A549 (cell line): ENCODE results near the gene ALCAM. TPM values are rescaled to one million over a fixed set of nuclear protein-coding genes. Genes with fewer than 3 reads are reported as not detected.

Experiments used
- ATAC-seq, 2 experiments: fragments of 200-7000 bp in 1 of 2; fragments of >200 bp in 1 of 2; cut with Nextera tagmentation in 1 of 2; cut with Tn5 transposase in 1 of 2; 3 replicates each; pipeline versions ENCODE4 v1.8.0 to v1.9.1; 2018 to 2020; ENCODE audit warnings: mild to moderate bottlenecking in 1 of 2, moderate library complexity in 1 of 2
- CTCF ChIA-PET: fragments of 300-600 bp; sonication (Branson Sonifier 250); formaldehyde crosslinking; extraction: SDS; loops from one replicate; lab custom pipeline; 2021; ENCODE audit warnings: antibody characterized with exemption, inconsistent platforms; lab: Yijun Ruan, JAX
- POLR2A ChIA-PET: fragments of 350-600 bp; formaldehyde crosslinking; extraction: SDS; loops from one replicate; lab custom pipeline; 2021; ENCODE audit warnings: antibody characterized with exemption, inconsistent platforms; lab: Yijun Ruan, JAX
- DNase-seq, 2 experiments: peaks; one replicate each; pipeline versions ENCODE4 v3.0.0 to v3.0.0-alpha.2; 2011 to 2016; ENCODE audit warnings: low read depth in 1 of 2, low spot score in 1 of 2
- FAIRE-seq: peaks from 2 replicates; lab custom pipeline; 2011; peaks lifted over from hg19 to GRCh38; lab: Jason Lieb, UNC
- H3K27ac ChIP-seq, 2 experiments: fragments of >200 bp; sonication (Bioruptor Twin); formaldehyde crosslinking; 3 replicates each; pipeline ENCODE4 v1.5.1; 2016 to 2017
- H3K4me1 ChIP-seq: fragments of >200 bp; sonication (Bioruptor Twin); formaldehyde crosslinking; 3 replicates; pipeline ENCODE4 v1.6.1; 2016
- H3K4me2 ChIP-seq: fragments of >200 bp; sonication (Bioruptor Twin); formaldehyde crosslinking; 3 replicates; pipeline ENCODE4 v1.6.1; 2016
- H3K4me3 ChIP-seq: fragments of >200 bp; sonication (Bioruptor Twin); formaldehyde crosslinking; 3 replicates; pipeline ENCODE4 v1.5.1; 2016
- H3K9me3 ChIP-seq: fragments of >200 bp; sonication (Bioruptor Twin); formaldehyde crosslinking; 3 replicates; pipeline ENCODE4 v1.6.1; 2016
- EHF ChIP-seq: fragments of 250-450 bp; sonication (Bioruptor Pico); IDR thresholded peaks from 2 replicates; pipeline ENCODE4 v1.5.0; 2020; ENCODE audit warnings: mild to moderate bottlenecking
- GATA3 ChIP-seq: IDR thresholded peaks from 2 replicates; pipeline ENCODE4 v1.6.1; 2012; ENCODE audit warnings: borderline replicate concordance
- HOXB13 ChIP-seq: fragments of 250-450 bp; sonication (Bioruptor Pico); IDR thresholded peaks from 2 replicates; pipeline ENCODE4 v1.5.0; 2020; ENCODE audit warnings: low read depth, mild to moderate bottlenecking, moderate library complexity
- HOXB5 ChIP-seq: fragments of 250-450 bp; sonication (Bioruptor Pico); IDR thresholded peaks from 2 replicates; pipeline ENCODE4 v1.5.0; 2020; ENCODE audit warnings: mild to moderate bottlenecking, moderate library complexity
- JUN ChIP-seq, 2 experiments: fragments of >200 bp; sonication (Bioruptor Twin); formaldehyde crosslinking; IDR thresholded peaks; 2 replicates in 1 of 2; 3 replicates in 1 of 2; pipeline ENCODE4 v1.6.1; 2016 to 2017
- JUNB ChIP-seq: fragments of >200 bp; sonication (Bioruptor Twin); formaldehyde crosslinking; IDR thresholded peaks from 2 replicates; pipeline ENCODE4 v1.6.1; 2016
- KDM5A ChIP-seq: fragments of 200-600 bp; sonication (generic); IDR thresholded peaks from 2 replicates; pipeline ENCODE4 v1.6.1; 2016; ENCODE audit warnings: antibody characterized with exemption, mild to moderate bottlenecking
- MAFK ChIP-seq: fragments of 450-650 bp; IDR thresholded peaks from 2 replicates; pipeline ENCODE4 v1.6.1; 2014; ENCODE audit not compliant: partially characterized antibody
- MAZ ChIP-seq: fragments of 150-350 bp; IDR thresholded peaks from 2 replicates; pipeline ENCODE4 v1.6.1; 2014; ENCODE audit warnings: antibody characterized with exemption, low read depth, low read length, borderline replicate concordance
- MYC ChIP-seq: IDR thresholded peaks from 2 replicates; pipeline ENCODE4 v1.6.1; 2012; ENCODE audit warnings: mild to moderate bottlenecking, inconsistent platforms, low read length, improper control_type of control experiment, borderline replicate concordance
- NFE2L2 ChIP-seq: fragments of 150-350 bp; conservative IDR thresholded peaks from 2 replicates; pipeline ENCODE4 v1.6.1; 2014; ENCODE audit warnings: low read length
- NR3C1 ChIP-seq: fragments of >200 bp; sonication (Bioruptor Twin); formaldehyde crosslinking; IDR thresholded peaks from 3 replicates; pipeline ENCODE4 v1.6.1; 2017
- POLR2AphosphoS2 ChIP-seq: conservative IDR thresholded peaks from 2 replicates; pipeline ENCODE4 v1.6.1; 2012; ENCODE audit warnings: low read length, improper control_type of control experiment, inconsistent platforms
- RARB ChIP-seq: fragments of 250-450 bp; sonication (Bioruptor Pico); IDR thresholded peaks from 2 replicates; pipeline ENCODE4 v1.8.0; 2021; ENCODE audit warnings: mild to moderate bottlenecking, moderate library complexity
- RCOR1 ChIP-seq: fragments of 150-350 bp; IDR thresholded peaks from 2 replicates; pipeline ENCODE4 v1.6.1; 2014; ENCODE audit warnings: antibody characterized with exemption, low read length, low read depth
- SMC3 ChIP-seq: fragments of >200 bp; sonication (Bioruptor Twin); formaldehyde crosslinking; IDR thresholded peaks from 3 replicates; pipeline ENCODE4 v1.6.1; 2018; ENCODE audit warnings: inconsistent platforms
- SREBF2 ChIP-seq: fragments of 450-650 bp; IDR thresholded peaks from 2 replicates; pipeline ENCODE4 v1.6.1; 2014; ENCODE audit warnings: mild to moderate bottlenecking, moderate library complexity
- TFCP2L1 ChIP-seq: fragments of 250-450 bp; sonication (Bioruptor Pico); IDR thresholded peaks from 2 replicates; pipeline ENCODE4 v1.5.0; 2021; ENCODE audit warnings: mild to moderate bottlenecking
- TP53 ChIP-seq: fragments of 250-450 bp; sonication (Bioruptor Pico); IDR thresholded peaks from 2 replicates; pipeline ENCODE4 v1.5.0; 2021; ENCODE audit warnings: mild to moderate bottlenecking, moderate library complexity
- ZC3H11A ChIP-seq: fragments of 450-650 bp; IDR thresholded peaks from 2 replicates; pipeline ENCODE4 v1.6.1; 2014; ENCODE audit warnings: antibody characterized with exemption, mild to moderate bottlenecking
- ZSCAN20 ChIP-seq: fragments of 250-450 bp; sonication (Bioruptor Pico); IDR thresholded peaks from 2 replicates; pipeline ENCODE4 v1.8.0; 2022; ENCODE audit warnings: mild to moderate bottlenecking, moderate library complexity
- WGBS: methylation state at CpG from one replicate; pipeline ENCODE4 v1.1.6; 2017; ENCODE audit errors: missing lambda C conversion rate; 5-methylcytosine and 5-hydroxymethylcytosine counted together
- polyA plus RNA-seq, 4 experiments: library from polyadenylated mRNA; depleted of rRNA in 3 of 4; stranded (reverse); fragments of >200 nt; fragmentation: RNase III in 1 of 4; extraction: RNeasy Plus Mini Kit Qiagen cat#74134 plus additional on column Dnase treatment in 1 of 4; gene quantifications; 2 replicates in 3 of 4; 3 replicates in 1 of 4; pipeline ENCODE4 v1.2.3, GENCODE V29; 2011 to 2017
- TF ChIP-seq, protein P1 (sequence below): fragments of 450-650 bp; IDR thresholded peaks from 2 replicates; pipeline ENCODE4 v1.6.1; 2014; ENCODE audit warnings: antibody characterized with exemption
- TF ChIP-seq, protein P2 (sequence below): IDR thresholded peaks from 2 replicates; pipeline ENCODE4 v1.6.1; 2012
- TF ChIP-seq, protein P3 (sequence below): IDR thresholded peaks from 2 replicates; pipeline ENCODE4 v1.6.1; 2012

Gene ALCAM
- polyA plus RNA-seq, 2 of the 4 experiments (the other 2 are of a cell fraction) = 57.1 to 145 TPM

DNA sequence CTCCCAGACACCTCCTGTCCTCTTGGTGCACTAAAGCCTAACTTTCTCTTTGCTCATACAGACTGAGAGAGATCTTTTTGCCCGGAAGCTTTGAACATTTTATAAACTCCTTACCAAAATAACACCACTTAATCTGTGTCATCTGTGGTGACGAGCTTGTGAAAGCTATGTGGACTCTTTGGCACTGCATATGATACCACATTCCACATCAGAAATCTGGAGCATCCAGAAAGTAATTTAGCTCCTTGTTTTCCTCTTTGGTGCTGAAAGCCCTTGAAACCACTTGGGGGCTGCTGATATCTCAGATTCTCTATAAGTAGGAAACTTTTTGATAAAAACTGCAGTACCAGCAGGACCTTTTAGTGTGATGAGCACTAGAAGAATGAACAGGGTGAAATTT is 128.3 kb downstream of the ALCAM start:
- ChIA-PET CTCF (interaction anchor here (0.6 to 1.3 kb wide), 2 partner anchors 8 to 1143 kb away, joined by 3 to 5 read pairs; no protein-coding TSS in a partner anchor), POLR2A (no interaction called here)
- no peak overlapping the region for H3K27ac ChIP-seq
- no peak for FAIRE-seq
- H3K4me3 ChIP-seq = no peak overlapping the region
- TF ChIP-seq, protein P1, sequence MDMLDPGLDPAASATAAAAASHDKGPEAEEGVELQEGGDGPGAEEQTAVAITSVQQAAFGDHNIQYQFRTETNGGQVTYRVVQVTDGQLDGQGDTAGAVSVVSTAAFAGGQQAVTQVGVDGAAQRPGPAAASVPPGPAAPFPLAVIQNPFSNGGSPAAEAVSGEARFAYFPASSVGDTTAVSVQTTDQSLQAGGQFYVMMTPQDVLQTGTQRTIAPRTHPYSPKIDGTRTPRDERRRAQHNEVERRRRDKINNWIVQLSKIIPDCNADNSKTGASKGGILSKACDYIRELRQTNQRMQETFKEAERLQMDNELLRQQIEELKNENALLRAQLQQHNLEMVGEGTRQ = no peak
- TF ChIP-seq ZC3H11A (no peak), POLR2AphosphoS2 (no peak), MAFK (no peak), JUN (IDR thresholded peaks at IDR 0.05) (no peak), RARB (CRISPR knock-in tag) (no peak)
- TF ChIP-seq, protein P2, sequence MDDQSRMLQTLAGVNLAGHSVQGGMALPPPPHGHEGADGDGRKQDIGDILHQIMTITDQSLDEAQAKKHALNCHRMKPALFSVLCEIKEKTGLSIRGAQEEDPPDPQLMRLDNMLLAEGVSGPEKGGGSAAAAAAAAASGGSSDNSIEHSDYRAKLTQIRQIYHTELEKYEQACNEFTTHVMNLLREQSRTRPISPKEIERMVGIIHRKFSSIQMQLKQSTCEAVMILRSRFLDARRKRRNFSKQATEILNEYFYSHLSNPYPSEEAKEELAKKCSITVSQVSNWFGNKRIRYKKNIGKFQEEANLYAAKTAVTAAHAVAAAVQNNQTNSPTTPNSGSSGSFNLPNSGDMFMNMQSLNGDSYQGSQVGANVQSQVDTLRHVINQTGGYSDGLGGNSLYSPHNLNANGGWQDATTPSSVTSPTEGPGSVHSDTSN = no peak
- peaks cover 8% of the 10 kb centered on the region; the same call in 2 of the 3 replicates for H3K4me1 ChIP-seq
- peaks cover 13% of the 10 kb centered on the region for H3K9me3 ChIP-seq
- H3K4me2 ChIP-seq = no peak overlapping the region
- WGBS = 94% methylated on average over 2 of the region's 2 CpGs
- DNase-seq = no peak
- ATAC-seq = no peak

DNA sequence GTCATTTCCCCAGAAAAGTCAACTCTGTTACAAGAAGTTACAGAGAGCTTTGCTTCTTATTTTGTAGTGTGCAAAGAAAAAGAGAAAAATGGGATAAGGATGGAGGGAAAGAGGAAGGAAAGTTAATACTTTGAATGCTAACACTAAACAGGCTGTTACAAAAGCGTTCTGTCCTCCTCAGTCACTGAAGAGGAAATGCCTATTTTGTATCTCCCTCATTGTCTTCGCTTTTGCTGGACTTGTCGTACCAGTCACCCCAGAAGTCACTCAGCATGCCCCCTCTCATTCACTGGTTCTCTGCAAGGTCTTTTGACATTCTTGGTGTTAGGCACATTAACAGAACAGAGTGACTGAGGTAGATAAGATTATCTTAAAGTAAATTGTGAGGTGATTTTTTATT is 129.6 kb downstream of the ALCAM start:
- DNase-seq = no peak
- H3K9me3 ChIP-seq = no peaks in the 10 kb centered on the region; the same call in 2 of the 3 replicates
- no peak overlapping the region for H3K4me2 ChIP-seq
- POLR2A ChIA-PET = no interaction called here
- WGBS = 94% methylated on average over 3 of the region's 3 CpGs
- H3K27ac ChIP-seq = no peak overlapping the region
- peaks cover 21% of the 10 kb centered on the region for H3K4me1 ChIP-seq
- TF ChIP-seq ZSCAN20 (CRISPR knock-in tag) = no peak
- no peak for TF ChIP-seq SMC3
- TF ChIP-seq SREBF2 = no peak
- TF ChIP-seq NR3C1 = no peak
- TF ChIP-seq HOXB5 = no peak
- TF ChIP-seq JUN (IDR thresholded peaks at IDR 0.05) = no peak
- TF ChIP-seq MAZ = no peak
- TF ChIP-seq ZC3H11A = no peak
- TF ChIP-seq TFCP2L1 = no peak
- TF ChIP-seq GATA3 = no peak
- TF ChIP-seq TP53 (CRISPR knock-in tag) = no peak
- TF ChIP-seq HOXB13 (CRISPR knock-in tag) = no peak
- TF ChIP-seq, protein P3, sequence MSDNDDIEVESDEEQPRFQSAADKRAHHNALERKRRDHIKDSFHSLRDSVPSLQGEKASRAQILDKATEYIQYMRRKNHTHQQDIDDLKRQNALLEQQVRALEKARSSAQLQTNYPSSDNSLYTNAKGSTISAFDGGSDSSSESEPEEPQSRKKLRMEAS = no peak
- TF ChIP-seq MYC = no peak
- TF ChIP-seq KDM5A = no peak
- TF ChIP-seq, all 56 proteins: peak for 0
- FAIRE-seq = no peak
- no peak for ATAC-seq
- CTCF ChIA-PET = no interaction called here
- no peak overlapping the region for H3K4me3 ChIP-seq

DNA sequence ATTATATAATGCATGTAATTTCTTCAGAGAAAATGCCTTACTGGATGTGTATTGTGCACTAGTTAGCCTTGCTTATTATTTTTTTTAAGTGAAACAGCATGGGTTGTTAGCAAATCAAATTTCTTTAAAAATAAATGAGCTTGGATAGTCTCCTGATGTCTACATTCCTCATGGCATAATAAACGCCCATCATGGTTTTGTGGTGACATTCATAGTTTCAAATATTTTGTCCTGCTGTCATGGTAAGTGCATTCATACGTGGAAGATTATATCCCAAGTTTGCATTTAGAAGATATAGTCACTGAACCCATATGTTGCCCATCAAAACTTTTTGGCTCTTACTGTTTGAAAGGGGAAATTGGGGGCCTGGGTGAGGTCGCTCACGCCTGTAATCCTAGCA is 130.7 kb downstream of the ALCAM start:
- 79% methylated on average over 4 of the region's 4 CpGs for WGBS
- FAIRE-seq (no peak), DNase-seq (no peak), ATAC-seq (no peak)
- Histone ChIP-seq H3K27ac (no peak overlapping the region), H3K4me1 (peaks cover 32% of the 10 kb centered on the region), H3K9me3 (no peaks in the 10 kb centered on the region), H3K4me3 (no peak overlapping the region), H3K4me2 (no peak overlapping the region)
- POLR2A ChIA-PET = no interaction called here
- no peak for TF ChIP-seq JUNB
- TF ChIP-seq EHF (CRISPR knock-in tag) = no peak
- TF ChIP-seq NFE2L2 = no peak
- TF ChIP-seq MYC = no peak
- TF ChIP-seq KDM5A = no peak
- TF ChIP-seq ZC3H11A = no peak
- TF ChIP-seq RCOR1 = no peak
- CTCF ChIA-PET = interaction anchor here (0.7 kb wide), 1 partner anchor 84 kb away, joined by 4 read pairs; no protein-coding TSS in a partner anchor
